ENCODE data around the gene EPB42. TPM values are rescaled to one million over a fixed set of nuclear protein-coding genes. Genes with fewer than 3 reads are reported as not detected.

Gene EPB42
- total RNA-seq, 1 experiment from 2014 or later = not detected

DNA sequence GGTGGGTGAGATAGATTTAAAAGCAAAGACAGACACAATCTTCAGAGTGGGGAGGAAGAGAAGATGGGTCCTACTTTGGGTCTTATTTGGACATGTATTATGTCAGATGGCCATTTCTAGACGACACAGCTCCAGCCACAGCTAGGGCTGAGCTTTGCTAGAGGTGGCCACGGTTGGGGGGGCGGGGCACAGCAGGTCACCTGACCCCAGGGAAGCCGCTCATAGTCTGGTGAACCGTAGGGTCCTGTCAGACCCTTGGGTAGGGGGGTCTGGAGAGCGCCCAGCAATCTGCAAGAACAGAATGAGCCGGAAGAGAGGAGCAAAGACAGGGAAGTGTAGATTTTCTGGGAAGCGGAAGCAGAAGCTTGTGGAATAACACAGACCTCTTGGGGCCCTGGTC is 6.6 kb downstream of the EPB42 start:
- H2AK5ac ChIP-seq (ENCODE audit: insufficient read length, low read length) = no peak overlapping the region
- no peaks in the 10 kb centered on the region for H3K79me2 ChIP-seq (ENCODE audit: insufficient read depth, low read length)
- no peaks in the 10 kb centered on the region for H4K20me1 ChIP-seq (ENCODE audit: control insufficient read depth, insufficient read depth, insufficient read length)
- H2BK15ac ChIP-seq (ENCODE audit: low read depth, low read length) = no peak overlapping the region
- Mint-ChIP-seq H3K4me3 (no peak overlapping the region), H3K4me1 (peaks cover 9 to 15% of the 10 kb centered on the region in 2 experiments), H3K36me3 (ENCODE audit: insufficient read depth in 1 of 3, low read depth in 3 of 3) (no peaks in the 10 kb centered on the region), H3K9me3 (no peaks in the 10 kb centered on the region), H3K27ac (peak overlapping the region in 1 of 3 experiments; percentile 26; a peak in 2 of 7 replicates), H3K27me3 (ENCODE audit: low read depth) (peaks cover 4% of the 10 kb centered on the region)
- H3K56ac ChIP-seq (ENCODE audit: insufficient read length, low read depth, low read length) = no peak overlapping the region
- no peak overlapping the region for H2BK120ac ChIP-seq (ENCODE audit: low read depth, low read length, poor library complexity, severe bottlenecking)
- no peak overlapping the region for H2BK12ac ChIP-seq (ENCODE audit: insufficient read length, low read depth, low read length)
- H3T11ph ChIP-seq (ENCODE audit: low read length) = no peak overlapping the region
- H2BK5ac ChIP-seq (ENCODE audit: insufficient read length, low read length) = no peak overlapping the region
- no CpG with 5 or more reads among the region's 8 CpGs for WGBS (ENCODE audit: extremely low coverage, insufficient read length, low lambda C conversion rate)
- H3K18ac ChIP-seq (ENCODE audit: insufficient read length, low read depth, low read length) = no peak overlapping the region
- H3K23me2 ChIP-seq (ENCODE audit: insufficient read length, low read depth, low read length, poor library complexity, severe bottlenecking) = no peaks in the 10 kb centered on the region
- no peak overlapping the region for H4K91ac ChIP-seq (ENCODE audit: insufficient read length, low read depth, low read length)
- no peaks in the 10 kb centered on the region for H3K27me3 ChIP-seq (ENCODE audit: insufficient read depth, low read length)
- no peak overlapping the region for H4K8ac ChIP-seq (replicated peaks; ENCODE audit: insufficient read length, low read depth, low read length)
- TF ChIP-seq, protein P1, sequence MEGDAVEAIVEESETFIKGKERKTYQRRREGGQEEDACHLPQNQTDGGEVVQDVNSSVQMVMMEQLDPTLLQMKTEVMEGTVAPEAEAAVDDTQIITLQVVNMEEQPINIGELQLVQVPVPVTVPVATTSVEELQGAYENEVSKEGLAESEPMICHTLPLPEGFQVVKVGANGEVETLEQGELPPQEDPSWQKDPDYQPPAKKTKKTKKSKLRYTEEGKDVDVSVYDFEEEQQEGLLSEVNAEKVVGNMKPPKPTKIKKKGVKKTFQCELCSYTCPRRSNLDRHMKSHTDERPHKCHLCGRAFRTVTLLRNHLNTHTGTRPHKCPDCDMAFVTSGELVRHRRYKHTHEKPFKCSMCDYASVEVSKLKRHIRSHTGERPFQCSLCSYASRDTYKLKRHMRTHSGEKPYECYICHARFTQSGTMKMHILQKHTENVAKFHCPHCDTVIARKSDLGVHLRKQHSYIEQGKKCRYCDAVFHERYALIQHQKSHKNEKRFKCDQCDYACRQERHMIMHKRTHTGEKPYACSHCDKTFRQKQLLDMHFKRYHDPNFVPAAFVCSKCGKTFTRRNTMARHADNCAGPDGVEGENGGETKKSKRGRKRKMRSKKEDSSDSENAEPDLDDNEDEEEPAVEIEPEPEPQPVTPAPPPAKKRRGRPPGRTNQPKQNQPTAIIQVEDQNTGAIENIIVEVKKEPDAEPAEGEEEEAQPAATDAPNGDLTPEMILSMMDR (conservative IDR thresholded peaks at IDR 0.05) = no peak
- no peak overlapping the region for H3K14ac ChIP-seq (ENCODE audit: insufficient read depth, low read length)
- no peaks in the 10 kb centered on the region for H3K4me1 ChIP-seq (ENCODE audit: insufficient read depth, low read length)
- no peak overlapping the region for H3K4ac ChIP-seq (ENCODE audit: low read depth, low read length)
- DNase-seq = no peak
- no peak overlapping the region for H2BK20ac ChIP-seq (ENCODE audit: low read depth, low read length, poor library complexity, severe bottlenecking)
- no peak overlapping the region for H2AFZ ChIP-seq (ENCODE audit: low read length)
- no peaks in the 10 kb centered on the region for H3K79me1 ChIP-seq (ENCODE audit: insufficient read depth, low read depth, low read length, poor library complexity, severe bottlenecking)
- H3K23ac ChIP-seq (ENCODE audit: insufficient read length, low read depth, low read length) = no peak overlapping the region
- no peak overlapping the region for H4K5ac ChIP-seq (ENCODE audit: insufficient read length, low read depth, low read length)
- no peak overlapping the region for H3K27ac ChIP-seq (ENCODE audit: insufficient read length, low read depth, low read length)
- H3K9ac ChIP-seq (ENCODE audit: extremely low read depth, insufficient read length, low read length) = no peak overlapping the region
- no peak overlapping the region for H3K4me2 ChIP-seq (ENCODE audit: insufficient read depth, insufficient read length, low read length)
- no peaks in the 10 kb centered on the region for H3K9me3 ChIP-seq (ENCODE audit: control insufficient read depth, low read depth, low read length)
